Measurements from ENCODE around the gene CCDC186.
A peak's percentile ranks its signal among the peaks of the same experiment; 100 is the strongest.

The CCDC186 gene

DNA sequence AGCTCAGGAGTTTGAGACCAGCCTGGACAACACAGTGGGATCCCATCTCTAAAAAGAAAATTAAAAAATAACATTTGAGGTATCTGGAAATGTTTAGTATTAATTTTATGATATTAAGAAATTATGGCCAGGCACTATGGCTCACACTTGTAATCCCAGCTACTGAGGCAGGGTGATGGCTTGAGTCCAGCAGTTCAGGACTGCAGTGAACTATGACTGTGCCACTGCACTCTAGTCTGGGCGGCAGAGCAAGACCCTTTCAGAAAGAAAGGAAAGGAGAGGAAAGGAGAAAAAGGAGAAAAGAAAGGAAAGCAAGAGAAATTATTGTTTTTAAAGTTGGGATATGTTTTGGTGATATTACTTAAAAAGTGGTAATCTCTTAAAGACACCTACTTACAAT lies 2.5 kb upstream of the CCDC186 start:
- Histone ChIP-seq H3K4me3 (ENCODE audit: insufficient read depth, low read depth, low read length) (no peak overlapping the region), H3K27me3 (ENCODE audit: control insufficient read depth, insufficient read depth, low read length, poor library complexity, severe bottlenecking) (peaks cover 16% of the 10 kb centered on the region), H3K9me3 (ENCODE audit: control insufficient read depth, low read length) (no peaks in the 10 kb centered on the region), H3K27ac (ENCODE audit: insufficient read depth, low read depth, low read length, poor library complexity, severe bottlenecking) (no peak overlapping the region), H3K4me1 (ENCODE audit: control insufficient read depth, insufficient read depth, low read length) (peaks cover 9% of the 10 kb centered on the region), H3K36me3 (ENCODE audit: control insufficient read depth, insufficient read depth, low read length) (no peaks in the 10 kb centered on the region)
- 92 to 98% methylated on average over 1 of the region's 1 CpG for WGBS, 2 experiments

DNA sequence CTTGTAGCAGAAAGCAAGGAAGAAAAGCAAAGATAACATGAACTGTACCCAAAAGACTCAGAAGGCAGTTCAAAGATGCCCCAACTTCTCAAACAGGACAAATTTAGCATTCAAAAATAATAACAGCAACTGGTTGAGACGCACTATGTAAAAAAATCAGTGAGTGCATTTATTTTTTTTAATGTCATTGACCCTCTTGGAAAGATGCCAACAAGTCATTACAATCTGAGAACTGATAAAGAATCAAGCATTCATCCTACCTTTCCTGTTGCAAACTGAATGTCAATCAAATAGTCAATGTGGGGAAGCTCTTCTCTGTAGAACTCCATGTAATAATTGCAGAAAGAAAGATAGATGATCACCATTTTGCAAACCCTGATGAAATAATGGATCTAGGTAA lies 1.7 kb upstream of the CCDC186 start:
- Histone ChIP-seq H3K27me3 (ENCODE audit: control insufficient read depth, insufficient read depth, low read length, poor library complexity, severe bottlenecking) (peaks cover 16% of the 10 kb centered on the region), H3K9me3 (ENCODE audit: control insufficient read depth, low read length) (no peaks in the 10 kb centered on the region), H3K36me3 (ENCODE audit: control insufficient read depth, insufficient read depth, low read length) (no peaks in the 10 kb centered on the region), H3K27ac (ENCODE audit: insufficient read depth, low read depth, low read length, poor library complexity, severe bottlenecking) (no peak overlapping the region), H3K4me1 (ENCODE audit: control insufficient read depth, insufficient read depth, low read length) (peaks cover 9% of the 10 kb centered on the region), H3K4me3 (ENCODE audit: insufficient read depth, low read depth, low read length) (no peak overlapping the region)
- 82 to 86% methylated on average over 1 of the region's 1 CpG for WGBS, 2 experiments

DNA sequence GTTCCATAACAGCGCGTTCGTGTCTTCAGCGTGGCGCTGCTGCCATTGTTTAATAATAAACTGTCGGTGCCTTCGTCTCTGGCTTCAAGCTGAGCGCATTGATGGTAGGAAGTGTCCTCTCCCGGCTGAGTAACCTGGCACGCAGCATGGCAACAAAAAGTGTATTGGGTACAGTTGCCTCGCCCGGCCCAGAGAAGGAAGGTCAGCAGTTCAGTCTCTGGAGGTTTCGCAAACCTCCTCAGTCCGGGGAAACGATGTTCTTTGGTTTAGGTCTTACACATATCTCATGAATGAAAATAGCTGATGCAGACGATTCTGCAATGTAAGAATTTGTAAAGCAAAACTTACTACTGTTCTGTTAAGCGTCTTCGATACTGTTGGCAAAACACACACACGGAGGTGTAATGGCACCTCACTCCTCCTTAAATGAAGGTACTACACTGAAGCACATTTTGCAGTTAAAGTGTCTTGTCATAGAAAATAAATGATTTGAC lies 739 bp upstream of the CCDC186 start:
- H3K27me3 ChIP-seq (ENCODE audit: control insufficient read depth, insufficient read depth, low read length, poor library complexity, severe bottlenecking) = peaks cover 16% of the 10 kb centered on the region
- H3K4me1 ChIP-seq (ENCODE audit: control insufficient read depth, insufficient read depth, low read length) = peaks cover 9% of the 10 kb centered on the region
- no peak overlapping the region for H3K27ac ChIP-seq (ENCODE audit: insufficient read depth, low read depth, low read length, poor library complexity, severe bottlenecking)
- peak overlapping the region; percentile 99 for H3K4me3 ChIP-seq (ENCODE audit: insufficient read depth, low read depth, low read length)
- H3K9me3 ChIP-seq (ENCODE audit: control insufficient read depth, low read length) = no peaks in the 10 kb centered on the region
- WGBS, 2 experiments = 17 to 18% methylated on average over 19 of the region's 19 CpGs
- no peaks in the 10 kb centered on the region for H3K36me3 ChIP-seq (ENCODE audit: control insufficient read depth, insufficient read depth, low read length)

DNA sequence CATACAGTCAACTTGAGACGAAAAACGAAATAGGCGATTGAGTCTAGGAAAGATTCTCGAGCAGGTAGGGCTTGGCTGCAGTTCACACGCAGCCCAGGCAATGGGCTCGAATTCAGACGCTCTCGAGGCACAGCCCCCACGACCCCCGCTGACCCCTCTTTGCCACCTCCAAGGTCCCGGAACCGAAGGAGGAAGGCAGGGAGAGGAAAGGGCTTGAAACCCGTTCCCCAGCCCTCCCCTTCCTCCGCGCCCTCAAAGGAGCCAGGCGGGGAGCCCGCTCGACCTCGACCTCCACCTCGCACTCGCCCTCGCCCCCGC lies 441 bp downstream of the CCDC186 start:
- Histone ChIP-seq H3K4me3 (ENCODE audit: insufficient read depth, low read depth, low read length) (peak overlapping the region; percentile 99), H3K27ac (ENCODE audit: insufficient read depth, low read depth, low read length, poor library complexity, severe bottlenecking) (peak overlapping the region; percentile 78), H3K4me1 (ENCODE audit: control insufficient read depth, insufficient read depth, low read length) (peaks cover 9% of the 10 kb centered on the region), H3K9me3 (ENCODE audit: control insufficient read depth, low read length) (no peaks in the 10 kb centered on the region), H3K36me3 (ENCODE audit: control insufficient read depth, insufficient read depth, low read length) (no peaks in the 10 kb centered on the region), H3K27me3 (ENCODE audit: control insufficient read depth, insufficient read depth, low read length, poor library complexity, severe bottlenecking) (peaks cover 16% of the 10 kb centered on the region)
- 1% methylated on average over 23 of the region's 23 CpGs for WGBS, 2 experiments

DNA sequence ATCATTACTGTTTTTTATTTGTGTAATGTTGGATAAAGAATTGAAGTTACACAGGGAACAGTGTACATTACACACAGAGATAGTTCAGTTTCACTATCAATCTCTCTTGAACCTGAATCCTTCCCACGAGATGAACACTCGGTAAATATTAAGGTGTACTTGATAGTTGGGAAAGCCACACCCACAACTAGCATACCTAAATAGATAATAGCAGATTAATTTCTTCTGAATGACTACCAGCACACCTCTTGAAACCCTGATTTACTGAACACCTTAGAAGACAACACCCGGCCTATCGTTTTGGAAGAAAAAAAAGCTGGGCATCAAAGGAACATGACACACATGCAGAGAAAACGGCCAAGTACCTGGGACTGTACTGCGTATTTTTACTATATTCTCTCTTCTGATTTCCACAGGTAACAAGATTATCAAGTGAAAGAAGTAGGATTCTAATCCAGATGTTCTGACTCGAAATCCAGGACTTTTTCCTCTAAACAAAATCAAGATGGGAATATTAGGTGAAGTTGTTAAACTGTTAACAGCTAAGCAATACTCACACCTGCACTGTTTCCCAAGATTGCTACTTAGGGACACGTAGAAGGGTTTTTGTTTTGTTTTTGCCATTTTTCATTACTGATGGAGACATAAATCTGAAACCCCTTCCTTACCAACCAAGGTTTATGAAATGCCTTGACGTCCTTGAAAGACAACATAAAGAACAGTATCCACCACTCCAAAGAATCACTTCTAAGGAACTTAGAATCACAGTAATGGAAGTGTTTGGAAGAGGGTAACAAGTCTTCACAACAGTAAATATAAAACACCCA lies 1.0 kb downstream of the CCDC186 start:
- Histone ChIP-seq H3K27ac (ENCODE audit: insufficient read depth, low read depth, low read length, poor library complexity, severe bottlenecking) (no peak overlapping the region), H3K4me1 (ENCODE audit: control insufficient read depth, insufficient read depth, low read length) (peaks cover 9% of the 10 kb centered on the region), H3K36me3 (ENCODE audit: control insufficient read depth, insufficient read depth, low read length) (peaks cover 5% of the 10 kb centered on the region), H3K4me3 (ENCODE audit: insufficient read depth, low read depth, low read length) (peak overlapping the region; percentile 99), H3K9me3 (ENCODE audit: control insufficient read depth, low read length) (peaks cover 4% of the 10 kb centered on the region), H3K27me3 (ENCODE audit: control insufficient read depth, insufficient read depth, low read length, poor library complexity, severe bottlenecking) (peaks cover 16% of the 10 kb centered on the region)
- WGBS, 2 experiments = 61 to 76% methylated on average over 4 to 9 of the region's 9 CpGs

DNA sequence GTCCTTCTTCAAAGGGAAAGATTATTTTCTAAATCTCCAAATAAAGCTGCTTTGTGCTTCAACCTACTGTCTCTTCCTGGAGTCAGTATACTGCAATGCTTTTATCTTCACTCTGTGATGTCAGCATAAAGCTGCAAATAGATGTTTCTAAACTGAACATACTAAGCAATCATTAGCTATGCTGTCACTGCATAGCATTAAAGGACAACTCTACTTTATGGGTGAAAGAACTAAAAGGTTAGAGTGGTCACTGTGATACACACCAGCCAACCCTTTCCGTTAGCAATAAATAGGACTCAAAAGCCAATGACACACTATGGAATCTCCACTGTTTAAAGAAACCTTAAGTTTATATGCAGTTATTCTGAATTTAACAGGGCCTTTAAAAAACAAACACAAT lies 1.8 kb downstream of the CCDC186 start:
- Histone ChIP-seq H3K27ac (ENCODE audit: insufficient read depth, low read depth, low read length, poor library complexity, severe bottlenecking) (no peak overlapping the region), H3K4me1 (ENCODE audit: control insufficient read depth, insufficient read depth, low read length) (peaks cover 9% of the 10 kb centered on the region), H3K9me3 (ENCODE audit: control insufficient read depth, low read length) (peaks cover 5% of the 10 kb centered on the region), H3K27me3 (ENCODE audit: control insufficient read depth, insufficient read depth, low read length, poor library complexity, severe bottlenecking) (peaks cover 16% of the 10 kb centered on the region), H3K4me3 (ENCODE audit: insufficient read depth, low read depth, low read length) (no peak overlapping the region), H3K36me3 (ENCODE audit: control insufficient read depth, insufficient read depth, low read length) (peaks cover 5% of the 10 kb centered on the region)
- WGBS, 2 experiments = 92% methylated on average over 1 of the region's 1 CpG; no CpG with 5 or more reads in 1 of the 2 experiments

DNA sequence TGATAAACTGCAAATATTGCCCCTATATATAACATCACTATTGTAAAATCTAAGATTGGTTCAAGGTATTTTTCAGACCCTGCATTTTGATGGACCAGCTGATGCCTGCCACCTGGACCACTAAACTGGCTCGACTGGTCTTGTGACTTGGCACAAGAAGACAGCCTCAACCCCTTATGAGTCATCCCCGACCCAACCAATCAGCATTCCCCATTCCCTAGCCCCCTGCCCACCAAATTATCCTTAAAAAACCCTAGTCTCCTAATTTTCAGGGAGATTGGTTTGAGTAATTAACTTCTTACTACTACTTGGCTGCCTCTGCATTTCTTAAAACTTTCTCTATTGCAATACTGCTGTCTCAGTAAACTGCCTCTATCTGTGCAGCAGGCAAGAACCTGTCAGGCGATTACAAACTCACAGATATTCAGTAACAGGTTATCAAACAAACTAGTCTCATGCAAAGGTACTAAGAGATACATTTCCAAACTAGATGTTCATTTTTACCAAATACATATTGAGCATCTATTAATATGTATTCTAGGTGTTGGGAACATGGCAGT lies 5.5 kb downstream of the CCDC186 start:
- Histone ChIP-seq H3K4me1 (ENCODE audit: control insufficient read depth, insufficient read depth, low read length) (peaks cover 9% of the 10 kb centered on the region), H3K9me3 (ENCODE audit: control insufficient read depth, low read length) (peaks cover 5% of the 10 kb centered on the region), H3K4me3 (ENCODE audit: insufficient read depth, low read depth, low read length) (no peak overlapping the region), H3K27ac (ENCODE audit: insufficient read depth, low read depth, low read length, poor library complexity, severe bottlenecking) (no peak overlapping the region), H3K36me3 (ENCODE audit: control insufficient read depth, insufficient read depth, low read length) (peaks cover 5% of the 10 kb centered on the region), H3K27me3 (ENCODE audit: control insufficient read depth, insufficient read depth, low read length, poor library complexity, severe bottlenecking) (no peaks in the 10 kb centered on the region)
- 93 to 98% methylated on average over 3 of the region's 3 CpGs for WGBS, 2 experiments

DNA sequence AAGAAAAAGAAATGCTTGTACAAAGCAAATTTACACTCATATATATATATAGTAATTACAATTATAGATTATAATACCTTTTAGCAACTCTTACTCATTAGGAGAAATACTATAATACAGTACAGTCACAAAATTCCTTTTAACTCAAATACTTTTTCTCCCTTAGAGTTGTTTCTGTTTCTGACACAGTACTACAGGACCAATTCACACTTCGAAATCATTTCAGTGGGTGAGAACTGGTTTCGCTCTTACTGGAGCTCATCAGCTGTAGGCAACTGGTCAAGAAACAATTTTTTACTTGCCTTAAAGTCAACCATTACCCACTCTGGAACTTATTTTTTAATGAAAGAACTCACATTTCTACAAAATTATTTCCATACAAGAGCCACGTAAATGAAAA lies 6.0 kb downstream of the CCDC186 start:
- peaks cover 5% of the 10 kb centered on the region for H3K36me3 ChIP-seq (ENCODE audit: control insufficient read depth, insufficient read depth, low read length)
- H3K4me1 ChIP-seq (ENCODE audit: control insufficient read depth, insufficient read depth, low read length) = peaks cover 9% of the 10 kb centered on the region
- no peak overlapping the region for H3K4me3 ChIP-seq (ENCODE audit: insufficient read depth, low read depth, low read length)
- peaks cover 5% of the 10 kb centered on the region for H3K9me3 ChIP-seq (ENCODE audit: control insufficient read depth, low read length)
- H3K27ac ChIP-seq (ENCODE audit: insufficient read depth, low read depth, low read length, poor library complexity, severe bottlenecking) = no peak overlapping the region
- no peaks in the 10 kb centered on the region for H3K27me3 ChIP-seq (ENCODE audit: control insufficient read depth, insufficient read depth, low read length, poor library complexity, severe bottlenecking)
- 94 to 96% methylated on average over 3 of the region's 3 CpGs for WGBS, 2 experiments

DNA sequence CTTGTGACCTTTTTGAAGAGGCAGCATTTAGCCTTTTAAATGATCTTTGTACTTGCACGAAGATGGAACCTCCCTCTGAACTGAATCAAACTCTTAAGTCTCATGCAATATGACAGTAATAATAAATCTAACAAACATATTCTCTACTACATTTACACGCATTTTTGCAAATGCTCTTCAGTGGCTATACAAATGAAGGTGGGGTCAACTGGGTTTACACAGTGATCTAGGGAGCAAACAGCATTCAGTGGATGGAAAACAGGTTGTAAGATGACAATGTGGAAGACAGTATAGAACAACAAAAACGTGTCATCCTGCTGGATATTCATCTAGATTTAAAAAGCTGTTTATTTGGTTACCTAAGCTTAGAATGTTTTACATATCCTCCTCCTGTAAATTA lies 7.5 kb downstream of the CCDC186 start:
- Histone ChIP-seq H3K4me3 (ENCODE audit: insufficient read depth, low read depth, low read length) (no peak overlapping the region), H3K9me3 (ENCODE audit: control insufficient read depth, low read length) (peaks cover 5% of the 10 kb centered on the region), H3K27me3 (ENCODE audit: control insufficient read depth, insufficient read depth, low read length, poor library complexity, severe bottlenecking) (no peaks in the 10 kb centered on the region), H3K4me1 (ENCODE audit: control insufficient read depth, insufficient read depth, low read length) (no peaks in the 10 kb centered on the region), H3K27ac (ENCODE audit: insufficient read depth, low read depth, low read length, poor library complexity, severe bottlenecking) (no peak overlapping the region), H3K36me3 (ENCODE audit: control insufficient read depth, insufficient read depth, low read length) (peaks cover 5% of the 10 kb centered on the region)
- WGBS, 2 experiments = 80 to 81% methylated on average over 3 of the region's 3 CpGs

DNA sequence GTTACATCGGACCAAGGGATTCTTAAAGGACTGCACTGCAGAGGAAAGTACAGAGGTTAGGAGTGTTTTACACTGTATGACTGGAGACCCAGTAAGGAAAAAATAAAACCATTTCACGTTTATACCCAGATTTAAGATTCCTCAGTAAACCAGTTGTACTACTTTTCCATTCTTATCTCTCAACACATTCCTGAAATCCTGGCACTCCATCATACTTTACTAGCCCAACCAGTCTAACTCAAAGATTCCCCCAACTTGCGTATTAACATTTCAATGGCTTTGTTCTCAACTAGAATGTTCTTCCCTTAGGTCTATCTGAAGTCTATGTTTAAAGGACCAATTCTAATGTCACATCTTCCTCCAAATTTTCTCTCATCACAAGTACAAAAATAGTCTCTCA lies 8.0 kb downstream of the CCDC186 start:
- Histone ChIP-seq H3K36me3 (ENCODE audit: control insufficient read depth, insufficient read depth, low read length) (peaks cover 5% of the 10 kb centered on the region), H3K4me3 (ENCODE audit: insufficient read depth, low read depth, low read length) (no peak overlapping the region), H3K4me1 (ENCODE audit: control insufficient read depth, insufficient read depth, low read length) (no peaks in the 10 kb centered on the region), H3K27me3 (ENCODE audit: control insufficient read depth, insufficient read depth, low read length, poor library complexity, severe bottlenecking) (no peaks in the 10 kb centered on the region), H3K27ac (ENCODE audit: insufficient read depth, low read depth, low read length, poor library complexity, severe bottlenecking) (no peak overlapping the region), H3K9me3 (ENCODE audit: control insufficient read depth, low read length) (peaks cover 5% of the 10 kb centered on the region)
- 81 to 91% methylated on average over 3 of the region's 3 CpGs for WGBS, 2 experiments
